ENCODE results near the gene RASA1. TPM values are rescaled to one million over a fixed set of nuclear protein-coding genes. Genes with fewer than 3 reads are reported as not detected.

Gene RASA1
- total and polyA plus RNA-seq, 2 experiments from 2014 or later: 32.1 to 67.8 TPM

GRCh38 chr5:87347841-87348240 is 80.2 kb downstream of the RASA1 start:
- H3K9me2 ChIP-seq (ENCODE audit: insufficient read depth): no peaks in the 10 kb centered on the region
- TF ChIP-seq EZH2 (IDR thresholded peaks at IDR 0.05; ENCODE audit: insufficient read depth, poor library complexity, severe bottlenecking) (no peak), EZH2phosphoT487 (IDR thresholded peaks at IDR 0.05; ENCODE audit: insufficient read depth, low read depth) (no peak)
- peaks cover 37% of the 10 kb centered on the region for H3K36me3 ChIP-seq (ENCODE audit: low read depth)
- no peak overlapping the region for H3K27ac ChIP-seq
- H3K4me2 ChIP-seq (ENCODE audit: unreplicated experiment): peak overlapping the region; percentile 22
- no peak overlapping the region for H2AFZ ChIP-seq
- in situ Hi-C loops (cut with MboI): no loop called here
- no peaks in the 10 kb centered on the region for H4K20me1 ChIP-seq (ENCODE audit: insufficient read depth)
- H3K9ac ChIP-seq: no peak overlapping the region
- H3K79me2 ChIP-seq (ENCODE audit: insufficient read depth): peaks cover 63% of the 10 kb centered on the region
- H3K4me1 ChIP-seq (ENCODE audit: insufficient read depth): peaks cover 18% of the 10 kb centered on the region
- H3F3A ChIP-seq (ENCODE audit: insufficient read depth): peaks cover 30% of the 10 kb centered on the region; the same call in 1 of the 2 replicates
- no peak for DNase-seq
- no peaks in the 10 kb centered on the region for H3K9me3 ChIP-seq (ENCODE audit: low read depth)
- H3K27me3 ChIP-seq (replicated peaks; ENCODE audit: insufficient read depth): no peaks in the 10 kb centered on the region
- H3K4me3 ChIP-seq: no peak overlapping the region

- peaks cover 35% of the 10 kb centered on the region for H3K79me2 ChIP-seq (ENCODE audit: insufficient read depth)
- no peaks in the 10 kb centered on the region for H4K20me1 ChIP-seq (ENCODE audit: insufficient read depth)
- no peak overlapping the region for H2AFZ ChIP-seq
- H3K9ac ChIP-seq: no peak overlapping the region
- no peaks in the 10 kb centered on the region for H3K9me2 ChIP-seq (ENCODE audit: insufficient read depth)
- H3K27ac ChIP-seq: no peak overlapping the region
- H3K9me3 ChIP-seq (ENCODE audit: low read depth): no peaks in the 10 kb centered on the region
- no peak overlapping the region for H3K4me2 ChIP-seq (ENCODE audit: unreplicated experiment)
- H3K36me3 ChIP-seq (ENCODE audit: low read depth): peaks cover 58% of the 10 kb centered on the region
- DNase-seq: no peak
- no peaks in the 10 kb centered on the region for H3K4me1 ChIP-seq (ENCODE audit: insufficient read depth)
- WGBS, 2 experiments (ENCODE audit: low coverage in 1 of 2, low lambda C conversion rate in 2 of 2, missing lambda C conversion rate in 2 of 2): 96 to 100% methylated on average over 1 of the region's 1 CpG
- peaks cover 59% of the 10 kb centered on the region; the same call in 1 of the 2 replicates for H3F3A ChIP-seq (ENCODE audit: insufficient read depth)
- TF ChIP-seq EZH2phosphoT487 (IDR thresholded peaks at IDR 0.05; ENCODE audit: insufficient read depth, low read depth) (no peak), EZH2 (IDR thresholded peaks at IDR 0.05; ENCODE audit: insufficient read depth, poor library complexity, severe bottlenecking) (no peak)
- no peaks in the 10 kb centered on the region for H3K27me3 ChIP-seq (replicated peaks; ENCODE audit: insufficient read depth)
- no peak overlapping the region for H3K4me3 ChIP-seq
- in situ Hi-C loops (cut with MboI): no loop called here
These were observed 86.8 kb downstream of the RASA1 start for GRCh38 chr5:87354496-87354895.

GRCh38 chr5:87359106-87359505 is 91.4 kb downstream of the RASA1 start:
- H3K9me3 ChIP-seq (ENCODE audit: low read depth): no peaks in the 10 kb centered on the region
- H3K36me3 ChIP-seq (ENCODE audit: low read depth): peaks cover 70% of the 10 kb centered on the region
- H3K79me2 ChIP-seq (ENCODE audit: insufficient read depth): peaks cover 47% of the 10 kb centered on the region
- H4K20me1 ChIP-seq (ENCODE audit: insufficient read depth): no peaks in the 10 kb centered on the region
- in situ Hi-C loops (cut with MboI): no loop called here
- no peak overlapping the region for H3K4me3 ChIP-seq
- peaks cover 13% of the 10 kb centered on the region for H3K4me1 ChIP-seq (ENCODE audit: insufficient read depth)
- no peak overlapping the region for H3K9ac ChIP-seq
- 96 to 100% methylated on average over 2 of the region's 2 CpGs for WGBS, 2 experiments (ENCODE audit: low coverage in 1 of 2, low lambda C conversion rate in 2 of 2, missing lambda C conversion rate in 2 of 2)
- H3K9me2 ChIP-seq (ENCODE audit: insufficient read depth): no peaks in the 10 kb centered on the region
- H3K27ac ChIP-seq: no peak overlapping the region
- TF ChIP-seq EZH2phosphoT487 (IDR thresholded peaks at IDR 0.05; ENCODE audit: insufficient read depth, low read depth): no peak
- no peak for TF ChIP-seq EZH2 (IDR thresholded peaks at IDR 0.05; ENCODE audit: insufficient read depth, poor library complexity, severe bottlenecking)
- no peaks in the 10 kb centered on the region for H3K27me3 ChIP-seq (replicated peaks; ENCODE audit: insufficient read depth)
- no peak overlapping the region for H2AFZ ChIP-seq
- no peak for DNase-seq
- peaks cover 70% of the 10 kb centered on the region for H3F3A ChIP-seq (ENCODE audit: insufficient read depth)
- H3K4me2 ChIP-seq (ENCODE audit: unreplicated experiment): no peak overlapping the region

GRCh38 chr5:87360132-87360531 is 92.4 kb downstream of the RASA1 start:
- Histone ChIP-seq H3F3A (ENCODE audit: insufficient read depth) (peaks cover 65% of the 10 kb centered on the region), H3K4me3 (no peak overlapping the region), H3K27ac (peak overlapping the region; percentile 47; the same call in 1 of the 2 replicates), H3K79me2 (ENCODE audit: insufficient read depth) (peaks cover 47% of the 10 kb centered on the region), H2AFZ (no peak overlapping the region), H3K4me1 (ENCODE audit: insufficient read depth) (peaks cover 13% of the 10 kb centered on the region), H3K4me2 (ENCODE audit: unreplicated experiment) (no peak overlapping the region), H3K9me3 (ENCODE audit: low read depth) (no peaks in the 10 kb centered on the region), H3K36me3 (ENCODE audit: low read depth) (peaks cover 71% of the 10 kb centered on the region), H4K20me1 (ENCODE audit: insufficient read depth) (no peaks in the 10 kb centered on the region), H3K27me3 (replicated peaks; ENCODE audit: insufficient read depth) (no peaks in the 10 kb centered on the region), H3K9ac (no peak overlapping the region), H3K9me2 (ENCODE audit: insufficient read depth) (no peaks in the 10 kb centered on the region)
- no peak for DNase-seq
- in situ Hi-C loops (cut with MboI): no loop called here
- TF ChIP-seq EZH2phosphoT487 (IDR thresholded peaks at IDR 0.05; ENCODE audit: insufficient read depth, low read depth): no peak
- TF ChIP-seq EZH2 (IDR thresholded peaks at IDR 0.05; ENCODE audit: insufficient read depth, poor library complexity, severe bottlenecking): no peak
- 98 to 99% methylated on average over 11 of the region's 11 CpGs for WGBS, 2 experiments (ENCODE audit: low coverage in 1 of 2, low lambda C conversion rate in 2 of 2, missing lambda C conversion rate in 2 of 2)

GRCh38 chr5:87361031-87361445 is 93.4 kb downstream of the RASA1 start:
- WGBS, 2 experiments (ENCODE audit: low coverage in 1 of 2, low lambda C conversion rate in 2 of 2, missing lambda C conversion rate in 2 of 2): 97 to 98% methylated on average over 2 of the region's 2 CpGs
- H3K4me3 ChIP-seq: no peak overlapping the region
- no peaks in the 10 kb centered on the region for H3K9me2 ChIP-seq (ENCODE audit: insufficient read depth)
- H3K4me2 ChIP-seq (ENCODE audit: unreplicated experiment): no peak overlapping the region
- peaks cover 13% of the 10 kb centered on the region for H3K4me1 ChIP-seq (ENCODE audit: insufficient read depth)
- in situ Hi-C loops (cut with MboI): no loop called here
- TF ChIP-seq EZH2phosphoT487 (IDR thresholded peaks at IDR 0.05; ENCODE audit: insufficient read depth, low read depth): no peak
- no peak for TF ChIP-seq EZH2 (IDR thresholded peaks at IDR 0.05; ENCODE audit: insufficient read depth, poor library complexity, severe bottlenecking)
- H3F3A ChIP-seq (ENCODE audit: insufficient read depth): peaks cover 62% of the 10 kb centered on the region
- H3K36me3 ChIP-seq (ENCODE audit: low read depth): peaks cover 71% of the 10 kb centered on the region
- H3K79me2 ChIP-seq (ENCODE audit: insufficient read depth): peaks cover 47% of the 10 kb centered on the region
- no peaks in the 10 kb centered on the region for H3K27me3 ChIP-seq (replicated peaks; ENCODE audit: insufficient read depth)
- peak overlapping the region; percentile 19; the same call in 1 of the 2 replicates for H3K9ac ChIP-seq
- no peaks in the 10 kb centered on the region for H4K20me1 ChIP-seq (ENCODE audit: insufficient read depth)
- H3K9me3 ChIP-seq (ENCODE audit: low read depth): no peaks in the 10 kb centered on the region
- H3K27ac ChIP-seq: peak overlapping the region; percentile 47
- 0 out of 2 replicates have a peak overlapping the region, but pooled peaks have one; percentile 18 for H2AFZ ChIP-seq
- DNase-seq: peak; percentile 28
